Measurements from ENCODE around the gene MICALL1.

Gene MICALL1

GRCh38 chr22:37983860-37984791 lies 78.0 kb downstream of the MICALL1 start, which contains the start of gene SOX10:
TSS of gene SOX10 (minus strand) at chr22:37984555. CDS start at chr22:37983784, 771 bp downstream.
- no peak for DNase-seq (ENCODE audit: low read depth in 3 of 3)

DNA sequence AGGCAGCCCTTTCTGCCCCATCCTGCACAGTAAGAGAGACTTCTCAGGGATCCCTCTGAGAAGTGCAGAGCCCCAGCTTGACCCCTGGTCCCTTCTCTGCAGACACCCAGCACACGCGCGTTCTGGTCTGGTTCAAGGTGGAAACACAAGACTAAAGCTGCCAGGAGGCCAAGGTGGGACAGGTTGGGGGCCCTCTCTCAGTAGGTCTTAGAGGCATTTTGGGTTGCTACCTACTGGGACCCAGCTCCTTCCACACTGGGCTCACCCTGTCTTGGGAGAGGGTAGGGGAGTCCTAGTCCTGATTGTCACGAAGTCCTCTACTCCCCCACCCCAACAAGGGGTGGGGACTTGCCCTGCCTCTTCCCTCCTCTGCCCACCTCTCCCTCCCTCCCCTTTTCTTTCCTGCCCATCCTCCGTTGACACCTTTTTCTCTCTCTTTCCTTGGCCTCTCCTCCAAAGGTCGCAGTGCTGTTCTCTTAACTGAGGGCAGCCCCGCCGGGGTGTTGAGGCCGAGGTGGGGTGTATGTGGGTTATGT lies 79.0 kb downstream of the MICALL1 start:
- no peak for DNase-seq (ENCODE audit: low read depth in 3 of 3)

- DNase-seq (ENCODE audit: low read depth in 3 of 3): no peak
Observed at GRCh38 chr22:37985751-37986281, 79.7 kb downstream of the MICALL1 start.

DNA sequence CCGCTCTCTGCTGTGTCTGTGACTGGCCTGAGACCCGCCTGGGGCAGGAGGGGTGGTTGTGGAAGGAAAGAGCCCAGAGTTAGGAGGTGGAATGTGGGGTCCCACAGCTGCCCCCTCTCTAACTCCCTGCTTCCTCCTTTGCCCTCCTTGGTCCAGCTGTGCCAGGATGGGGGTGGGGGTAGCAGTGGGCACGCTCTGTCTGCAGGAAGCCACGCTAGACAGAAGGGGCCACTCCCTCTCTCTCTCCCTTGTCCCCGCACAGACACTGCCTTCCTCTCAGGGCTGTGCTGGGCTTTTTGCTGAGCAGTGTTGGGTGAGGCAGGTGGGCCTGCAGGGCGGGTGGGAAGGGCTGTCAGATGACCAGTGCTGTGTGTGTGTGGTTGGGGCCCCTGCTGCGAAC lies 80.3 kb downstream of the MICALL1 start:
- DNase-seq (ENCODE audit: low read depth in 3 of 3): no peak

DNA sequence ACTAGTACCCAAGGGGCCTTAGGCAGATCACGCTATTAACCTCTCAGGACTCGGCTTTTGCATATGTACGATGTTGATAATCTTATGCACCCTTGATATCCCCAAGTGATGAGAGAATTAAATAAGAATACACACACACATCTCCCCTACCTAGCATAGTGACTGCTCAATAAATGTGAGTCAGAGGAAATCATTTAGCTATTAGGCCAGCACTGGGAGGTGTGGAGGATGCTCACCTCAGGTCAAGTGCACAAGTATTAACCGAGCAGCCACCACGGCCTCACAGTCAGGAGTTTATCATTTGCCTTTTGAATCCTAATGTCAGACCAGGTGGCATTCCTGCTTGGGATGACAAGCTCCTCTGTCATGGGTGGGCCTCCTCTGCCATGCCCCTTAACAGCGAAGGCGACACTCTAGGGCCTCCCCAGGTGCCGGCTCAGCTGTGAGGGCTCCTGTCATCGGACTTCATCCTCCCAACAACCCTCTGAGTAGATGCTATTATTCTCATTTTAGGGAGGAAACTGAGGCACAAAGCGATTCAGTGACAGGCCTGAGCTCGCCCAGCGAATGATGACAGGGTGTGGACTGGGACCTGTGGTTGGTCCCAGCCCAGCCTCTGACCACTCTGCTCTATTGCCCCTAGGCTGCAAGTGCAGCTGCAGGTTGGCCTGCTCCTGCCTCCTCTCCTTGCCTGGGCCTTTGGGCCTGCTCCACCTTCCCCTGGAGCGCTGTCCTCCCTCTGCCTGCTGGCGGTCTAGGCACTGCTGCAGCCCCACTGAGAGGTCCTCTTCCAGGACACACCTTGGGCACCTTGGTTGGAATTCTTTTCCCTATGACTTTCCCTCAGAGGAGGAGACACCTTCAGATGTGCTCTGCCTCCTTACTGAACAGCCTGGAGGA lies 83.3 kb downstream of the MICALL1 start:
- DNase-seq (ENCODE audit: low read depth in 3 of 3): no peak

- no peak for DNase-seq (ENCODE audit: low read depth in 3 of 3)
Observed at GRCh38 chr22:37990301-37990700, 84.2 kb downstream of the MICALL1 start.

DNA sequence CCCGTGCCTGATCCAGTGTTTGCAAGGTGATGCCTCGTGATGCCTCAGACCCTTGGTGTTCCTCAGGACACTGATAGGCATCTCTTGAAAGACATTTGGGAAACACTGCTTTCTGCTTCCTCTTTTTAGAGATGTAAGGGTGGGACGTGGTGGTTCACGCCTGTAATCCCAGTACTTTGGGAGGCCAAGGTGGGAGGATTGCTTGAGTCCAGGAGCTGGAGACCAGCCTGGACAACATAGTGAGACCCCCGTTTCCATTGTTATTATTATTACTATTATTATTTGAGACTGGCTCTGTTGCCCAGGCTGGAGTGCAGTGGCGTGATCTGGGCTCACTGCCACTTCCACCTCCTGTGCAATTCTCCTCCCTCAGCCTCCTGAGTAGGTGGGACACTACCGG lies 84.8 kb downstream of the MICALL1 start:
- DNase-seq (ENCODE audit: low read depth in 3 of 3): no peak

GRCh38 chr22:37991731-37992442 lies 85.8 kb downstream of the MICALL1 start:
- no peak for DNase-seq (ENCODE audit: low read depth in 3 of 3)
